Measurements from ENCODE around the gene AP5M1. TPM values are rescaled to one million over a fixed set of nuclear protein-coding genes. Genes with fewer than 3 reads are reported as not detected.

Gene AP5M1
- total RNA-seq, 1 donor from 2014 or later = 22.3 TPM

DNA sequence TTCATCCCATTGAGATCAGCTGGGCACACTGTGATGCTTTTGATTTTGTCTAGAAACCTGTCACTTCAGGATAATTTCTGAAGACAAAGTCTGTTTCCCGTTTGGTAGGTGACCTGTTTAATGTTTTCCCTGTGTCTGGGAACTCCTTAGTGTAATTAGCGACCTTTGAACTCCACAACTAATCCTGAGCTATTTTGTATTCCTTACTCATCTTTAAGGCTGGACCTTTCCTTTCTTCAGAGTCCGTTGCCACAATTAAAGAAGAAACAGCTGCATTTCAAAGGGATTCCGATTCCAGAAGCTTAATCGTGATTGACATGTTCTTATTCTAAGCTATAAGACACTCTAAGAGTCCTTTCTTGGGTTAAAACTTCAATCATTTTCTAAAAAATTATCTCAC lies 22.0 kb downstream of the AP5M1 start:
- no peak for DNase-seq (ENCODE audit: low read depth)
- H3K4me3 ChIP-seq (ENCODE audit: low read depth, low read length) = no peak overlapping the region
- TF ChIP-seq, protein P1, sequence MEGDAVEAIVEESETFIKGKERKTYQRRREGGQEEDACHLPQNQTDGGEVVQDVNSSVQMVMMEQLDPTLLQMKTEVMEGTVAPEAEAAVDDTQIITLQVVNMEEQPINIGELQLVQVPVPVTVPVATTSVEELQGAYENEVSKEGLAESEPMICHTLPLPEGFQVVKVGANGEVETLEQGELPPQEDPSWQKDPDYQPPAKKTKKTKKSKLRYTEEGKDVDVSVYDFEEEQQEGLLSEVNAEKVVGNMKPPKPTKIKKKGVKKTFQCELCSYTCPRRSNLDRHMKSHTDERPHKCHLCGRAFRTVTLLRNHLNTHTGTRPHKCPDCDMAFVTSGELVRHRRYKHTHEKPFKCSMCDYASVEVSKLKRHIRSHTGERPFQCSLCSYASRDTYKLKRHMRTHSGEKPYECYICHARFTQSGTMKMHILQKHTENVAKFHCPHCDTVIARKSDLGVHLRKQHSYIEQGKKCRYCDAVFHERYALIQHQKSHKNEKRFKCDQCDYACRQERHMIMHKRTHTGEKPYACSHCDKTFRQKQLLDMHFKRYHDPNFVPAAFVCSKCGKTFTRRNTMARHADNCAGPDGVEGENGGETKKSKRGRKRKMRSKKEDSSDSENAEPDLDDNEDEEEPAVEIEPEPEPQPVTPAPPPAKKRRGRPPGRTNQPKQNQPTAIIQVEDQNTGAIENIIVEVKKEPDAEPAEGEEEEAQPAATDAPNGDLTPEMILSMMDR (conservative IDR thresholded peaks at IDR 0.05; ENCODE audit: low read depth, low read length) = no peak

DNA sequence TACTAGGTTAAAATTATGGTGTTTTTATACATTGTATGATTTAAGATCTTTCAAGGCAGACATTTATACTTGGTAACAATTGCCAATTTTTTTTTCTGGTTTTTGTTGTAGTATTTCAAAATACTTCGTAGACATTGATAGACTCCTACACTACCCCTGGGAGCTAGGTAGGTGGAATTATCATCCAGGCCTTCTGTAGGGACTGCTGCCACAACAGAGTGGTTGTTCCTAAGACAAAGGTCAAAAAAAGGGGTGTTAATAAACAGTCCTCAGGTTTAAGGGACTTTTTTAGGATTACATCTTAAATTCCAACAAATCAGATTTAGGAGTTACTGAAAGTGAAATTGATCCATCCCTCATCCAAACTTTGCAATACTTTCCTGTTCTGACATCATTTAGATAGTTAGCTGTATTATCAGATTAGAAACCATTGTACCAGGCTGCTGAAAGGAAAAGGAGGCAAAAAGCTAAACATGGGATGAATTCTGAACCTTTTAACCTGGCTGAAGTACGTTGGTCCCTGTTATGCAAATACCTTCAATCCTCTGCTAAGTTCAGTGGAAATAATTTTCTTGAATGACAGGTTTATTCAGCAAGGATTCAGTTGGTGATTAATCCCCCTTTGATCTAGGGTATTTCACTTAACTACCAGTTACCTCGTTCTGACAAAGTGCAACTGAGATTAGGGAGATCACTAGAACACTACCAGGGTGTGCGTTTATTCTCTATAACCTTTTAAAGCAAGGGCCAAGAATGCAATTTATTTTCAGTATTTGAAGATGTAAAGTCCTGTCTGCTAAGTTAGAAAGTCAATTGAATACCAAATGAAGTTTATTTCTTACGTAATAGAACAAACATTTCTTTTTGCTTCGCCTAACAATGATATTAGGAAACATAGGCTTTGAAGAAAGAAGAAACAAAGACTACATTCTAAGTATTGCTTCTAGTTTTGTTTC lies 23.2 kb downstream of the AP5M1 start:
- no peak for DNase-seq (ENCODE audit: low read depth)
- TF ChIP-seq, protein P1 (conservative IDR thresholded peaks at IDR 0.05; ENCODE audit: low read depth, low read length) = no peak
- H3K4me3 ChIP-seq (ENCODE audit: low read depth, low read length) = no peak overlapping the region

DNA sequence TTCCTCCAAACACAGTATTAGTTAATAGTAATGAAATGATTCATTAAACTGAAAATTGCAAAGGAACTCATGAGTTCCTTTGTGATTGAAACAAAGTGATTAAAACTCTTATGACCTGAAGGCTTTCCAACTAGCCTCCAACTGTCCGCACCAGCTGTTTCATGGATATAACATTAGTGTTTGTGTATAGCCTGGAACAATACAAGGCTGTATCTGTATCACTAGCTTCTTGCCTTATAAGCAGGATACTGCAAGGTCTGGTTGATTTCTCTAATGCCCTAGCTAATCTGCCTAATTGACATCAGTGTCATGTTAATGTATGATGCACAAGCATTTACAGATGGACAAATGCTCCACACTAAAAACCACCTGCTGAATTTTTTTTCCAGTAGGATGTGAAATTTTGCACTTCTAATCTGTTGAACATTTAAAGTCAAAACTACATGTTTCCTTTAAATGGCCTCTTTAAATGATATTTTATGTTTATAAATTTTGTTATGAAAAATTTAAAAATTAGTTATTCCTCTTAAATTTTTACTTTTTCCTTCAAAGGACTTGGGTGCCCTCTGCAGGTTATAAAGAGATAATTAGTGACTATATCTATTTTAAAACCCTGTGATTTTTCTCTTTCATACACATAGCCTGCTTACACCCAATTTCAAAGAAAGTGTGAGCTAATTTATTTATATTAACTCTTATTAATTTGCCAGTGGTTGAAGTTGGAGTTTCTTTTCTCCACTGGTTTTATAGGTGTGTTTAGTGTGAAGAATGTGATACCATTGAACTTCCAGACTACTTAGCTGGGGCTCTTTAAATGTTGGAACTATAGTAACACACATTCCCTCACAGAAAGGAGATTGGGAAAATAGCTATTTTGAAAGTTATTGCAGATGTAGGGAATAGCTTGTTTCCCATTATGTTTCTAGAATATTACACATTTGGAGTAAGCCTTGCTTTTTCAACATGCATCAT lies 25.4 kb downstream of the AP5M1 start:
- no peak for DNase-seq (ENCODE audit: low read depth)
- TF ChIP-seq, protein P1 (conservative IDR thresholded peaks at IDR 0.05; ENCODE audit: low read depth, low read length) = no peak

DNA sequence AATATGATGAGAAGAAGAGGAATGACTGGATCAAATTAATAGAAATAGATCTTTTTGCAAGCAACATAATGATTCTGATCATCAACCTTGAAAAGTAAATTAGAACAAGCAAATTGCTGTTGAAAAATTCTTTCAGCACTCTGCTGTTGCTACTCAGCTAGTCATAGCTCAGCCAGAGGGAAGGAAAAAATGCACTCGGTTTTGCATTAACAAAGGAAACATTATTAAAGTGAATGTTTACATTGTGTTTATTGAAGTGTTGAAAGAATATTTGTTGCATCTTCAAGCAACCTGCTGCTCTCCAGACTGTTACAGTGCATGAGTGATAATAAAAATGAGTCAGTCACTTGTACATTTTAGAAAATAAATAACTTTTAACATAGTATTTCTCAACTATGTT lies 26.5 kb downstream of the AP5M1 start:
- DNase-seq (ENCODE audit: low read depth) = no peak

More for the DNA sequence above, 25.4 kb downstream of the AP5M1 start:
- no peak overlapping the region for H3K4me3 ChIP-seq (ENCODE audit: low read depth, low read length)

DNA sequence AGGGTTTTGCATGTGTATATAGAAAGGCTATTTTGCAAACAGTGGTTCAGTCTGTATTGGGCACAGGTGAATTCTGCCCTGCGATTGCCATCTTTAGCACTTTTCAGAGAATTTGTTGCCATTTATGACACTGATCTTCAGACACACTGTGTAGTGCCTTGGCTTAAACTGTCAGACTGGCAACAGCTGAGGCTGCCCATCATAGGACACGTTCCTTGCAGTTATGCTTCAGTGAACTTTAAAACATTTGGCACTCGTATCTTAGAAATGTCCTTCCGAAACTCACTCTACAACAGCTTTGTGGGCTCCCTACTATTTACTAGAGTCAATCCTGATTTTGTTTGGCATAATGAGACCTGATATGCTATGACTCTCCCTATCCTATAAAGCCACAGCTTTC lies 29.1 kb downstream of the AP5M1 start:
- no peak for DNase-seq (ENCODE audit: low read depth)
- TF ChIP-seq, protein P1 (conservative IDR thresholded peaks at IDR 0.05; ENCODE audit: low read depth, low read length) = no peak
- no peak overlapping the region for H3K4me3 ChIP-seq (ENCODE audit: low read depth, low read length)

More for the DNA sequence above, 26.5 kb downstream of the AP5M1 start:
- TF ChIP-seq, protein P1 (conservative IDR thresholded peaks at IDR 0.05; ENCODE audit: low read depth, low read length) = no peak
- no peak overlapping the region for H3K4me3 ChIP-seq (ENCODE audit: low read depth, low read length)

DNA sequence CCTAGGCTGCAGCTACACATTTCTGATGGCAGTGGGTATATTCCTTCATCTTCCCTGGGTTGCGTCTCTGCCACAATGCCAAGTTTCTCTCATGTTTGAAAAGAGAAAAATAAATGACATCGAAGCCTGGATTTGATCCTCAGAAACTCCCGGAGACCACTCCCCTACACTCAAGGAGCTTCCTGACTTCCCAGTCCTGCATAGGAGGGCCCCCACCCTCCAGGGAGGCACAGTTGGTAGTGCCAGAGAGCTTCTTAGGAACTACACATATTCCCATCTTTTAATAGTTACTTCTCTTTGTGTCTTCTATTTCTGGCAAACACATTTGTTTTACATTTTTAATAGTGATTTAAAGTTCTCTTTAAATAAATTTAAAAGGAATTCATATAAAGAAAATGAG lies 30.7 kb downstream of the AP5M1 start:
- no peak for DNase-seq (ENCODE audit: low read depth)
- TF ChIP-seq, protein P1 (conservative IDR thresholded peaks at IDR 0.05; ENCODE audit: low read depth, low read length) = no peak
- no peak overlapping the region for H3K4me3 ChIP-seq (ENCODE audit: low read depth, low read length)
